NCI-H1048 (cell line): Measurements from ENCODE around the gene MCTS1.
"Not testable (repeated sequence)": the region's sequence is repeated elsewhere in the genome, so short reads cannot be mapped to it uniquely, and the experiment has no call there.

ENCODE experiments used
- DNase-seq: peaks from one replicate; lab custom pipeline; 2025; lab: John Stamatoyannopoulos, UW

MCTS1 gene

GRCh38 chrX:120629667-120630537, 26.0 kb downstream of the MCTS1 start, which contains the start of gene C1GALT1C1:
Gene C1GALT1C1, minus strand, starts transcription at chrX:120630054. Its CDS starts 2,888 bp downstream, at chrX:120627166.
- peak; percentile 73 for DNase-seq

- no peak for DNase-seq
Measured at GRCh38 chrX:120638619-120639018, 34.7 kb downstream of the MCTS1 start.

DNA sequence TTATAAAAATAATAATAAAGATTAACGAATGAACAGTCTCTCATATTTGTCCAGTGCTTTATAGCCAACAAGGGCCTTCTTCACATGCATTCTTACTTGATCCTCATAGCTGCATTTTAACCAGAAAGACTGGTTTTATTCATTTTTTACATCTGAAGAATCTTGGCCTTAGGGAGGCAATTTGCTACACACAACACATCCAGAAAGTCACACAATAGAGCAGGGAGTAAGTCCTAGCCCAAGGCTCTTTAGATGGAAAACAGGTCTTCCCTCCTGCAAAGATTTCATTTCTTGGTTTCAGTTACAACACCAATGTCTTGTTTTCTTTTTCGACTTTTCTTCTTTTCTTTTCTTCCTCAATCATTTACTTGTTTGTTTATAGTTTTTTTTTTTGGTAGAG, 39.0 kb downstream of the MCTS1 start:
- no peak for DNase-seq

- DNase-seq, result no peak
Measured at GRCh38 chrX:120647127-120647526, 43.2 kb downstream of the MCTS1 start.

DNA sequence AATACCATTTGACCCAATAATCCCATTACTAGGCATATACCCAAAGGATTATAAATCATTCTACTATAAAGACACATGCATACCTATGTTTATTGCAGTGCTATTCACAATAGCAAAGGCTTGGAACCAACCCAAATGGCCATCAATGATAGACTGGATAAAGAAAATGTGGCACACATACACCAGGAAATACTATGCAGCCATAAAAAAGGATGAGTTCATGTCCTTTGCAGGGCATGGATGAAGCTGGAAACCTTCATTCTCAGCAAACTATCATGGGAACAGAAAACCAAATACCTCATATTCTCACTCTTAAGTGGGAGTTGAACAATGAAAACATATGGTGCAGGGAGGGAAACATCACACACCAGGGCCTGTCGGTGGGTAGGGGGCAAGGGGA, 48.4 kb downstream of the MCTS1 start:
- DNase-seq, result not testable (repeated sequence)

DNA sequence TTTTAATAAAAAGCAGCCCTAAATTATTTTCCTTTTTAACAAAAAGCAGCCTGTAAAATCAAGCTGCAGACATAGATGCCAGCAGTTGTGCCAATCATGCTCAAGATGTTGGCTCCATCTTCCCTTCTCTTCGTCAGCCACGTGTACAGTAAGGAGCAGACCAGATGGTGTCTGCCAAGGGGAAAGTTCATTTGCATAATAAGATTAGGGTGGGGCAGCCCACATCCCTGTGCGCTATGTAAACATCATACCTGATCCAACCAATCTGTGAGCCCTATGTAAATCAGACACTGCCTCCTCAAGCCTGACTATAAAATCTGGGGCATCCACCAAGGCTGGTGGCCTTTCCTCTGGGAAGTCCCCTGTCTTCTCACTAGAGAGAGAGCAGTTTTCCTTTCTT, 49.1 kb downstream of the MCTS1 start:
- DNase-seq, result peak; percentile 5

DNA sequence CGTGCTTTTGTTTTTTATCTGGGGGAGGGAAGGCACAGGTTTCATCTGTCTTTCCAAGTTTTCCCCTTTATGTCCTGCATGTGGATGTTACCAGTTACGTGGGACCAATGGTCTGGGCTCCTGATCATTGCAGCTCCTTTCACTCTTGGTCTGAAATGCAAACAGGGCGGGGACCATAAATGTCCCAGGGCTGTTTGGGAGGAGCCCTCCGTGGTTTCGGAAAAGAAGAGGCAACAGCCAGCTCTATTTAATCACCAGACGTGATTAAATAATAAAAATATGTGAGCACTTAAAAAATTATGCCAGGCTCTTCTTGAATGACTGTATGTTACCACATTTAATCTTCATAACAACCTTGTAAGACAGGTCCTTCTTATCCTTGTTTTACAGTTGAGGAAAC, 56.7 kb downstream of the MCTS1 start:
- DNase-seq, result no peak
